Esophagus muscularis mucosa (tissue), 4 donors: ENCODE data around the gene ST13. TPM values are rescaled to one million over a fixed set of nuclear protein-coding genes. Genes with fewer than 3 reads are reported as not detected.

Experiments used
- DNase-seq: peaks from one replicate; pipeline ENCODE4 v3.0.0-alpha.2; 2017; ENCODE audit errors: extremely low spot score
- H3K27ac ChIP-seq, 4 donors: fragments of 200-600 bp; sonication (generic); replicated peaks in 1 of 4; 1 replicate in 3 of 4; 2 replicates in 1 of 4; pipeline ENCODE4 v1.5.1; 2016 to 2019; ENCODE audit warnings: mild to moderate bottlenecking in 1 of 4
- H3K27me3 ChIP-seq, 4 donors: fragments of 200-600 bp; sonication (generic); one replicate each; pipeline versions ENCODE4 v1.5.1 to v1.6.0; 2016 to 2019
- H3K36me3 ChIP-seq, 4 donors: fragments of 200-600 bp; sonication (generic); one replicate each; pipeline ENCODE4 v1.5.1; 2016 to 2019
- H3K4me1 ChIP-seq, 4 donors: fragments of 200-600 bp; sonication (generic); one replicate each; pipeline ENCODE4 v1.5.1; 2016 to 2019
- H3K4me3 ChIP-seq, 4 donors: fragments of 200-600 bp; sonication (generic); 1 replicate in 2 of 4; 2 replicates in 2 of 4; pipeline ENCODE4 v1.5.1; 2016 to 2019; ENCODE audit warnings: mild to moderate bottlenecking in 4 of 4, moderate library complexity in 1 of 4
- H3K9me3 ChIP-seq, 4 donors: fragments of 200-600 bp; sonication (generic); 1 replicate in 3 of 4; 2 replicates in 1 of 4; pipeline ENCODE4 v1.5.1; 2016 to 2019
- CTCF ChIP-seq, 3 experiments: fragments of 200-600 bp in 2 of 3; fragments of 450-650 bp in 1 of 3; sonication (generic) in 2 of 3; IDR thresholded peaks; one replicate each; pipeline ENCODE4 v1.5.1; 2017 to 2019; ENCODE audit warnings: antibody characterized with exemption in 3 of 3, mild to moderate bottlenecking in 2 of 3, moderate library complexity in 1 of 3
- EP300 ChIP-seq: sonication (generic); formaldehyde crosslinking; IDR thresholded peaks from one replicate; pipeline ENCODE4 v1.6.1; 2017; ENCODE audit warnings: antibody characterized with exemption
- POLR2A ChIP-seq: fragments of 450-650 bp; IDR thresholded peaks from one replicate; pipeline ENCODE4 v1.6.1; 2017; ENCODE audit warnings: antibody characterized with exemption, moderate library complexity, mild to moderate bottlenecking, low read depth
- POLR2AphosphoS5 ChIP-seq, 2 donors: sonication (generic); formaldehyde crosslinking; IDR thresholded peaks; one replicate each; pipeline ENCODE4 v1.6.1; 2017; ENCODE audit warnings: antibody characterized with exemption in 2 of 2
- WGBS: methylation state at CpG from one replicate; pipeline ENCODE4 v1.1.5; 2018; 5-methylcytosine and 5-hydroxymethylcytosine counted together
- intact Hi-C: fragments of 100-400 bp; cut with DNase I; formaldehyde crosslinking; loops from one replicate; pipeline ENCODE4 v1.15.1; 2023
- total RNA-seq, 4 donors: library from RNA; depleted of rRNA; stranded (reverse); fragments of >200 nt; gene quantifications; one replicate each; pipeline versions ENCODE4 v1.1.0 to v1.2.1, GENCODE V29; 2016

ST13 gene
- total RNA-seq, 4 donors from 2014 or later, result 169 to 193 (median 189) TPM

- DNase-seq, result no peak
- TF ChIP-seq POLR2A (no peak), POLR2AphosphoS5 (IDR thresholded peaks at IDR 0.05) (no peak), CTCF (IDR thresholded peaks at IDR 0.05) (no peak), EP300 (no peak)
- Histone ChIP-seq H3K27ac (no peak within 1 kb of the TSS), H3K27me3 (no peaks in the 10 kb centered on the region), H3K4me3 (no peak within 1 kb of the TSS), H3K4me1 (peaks cover 10 to 19% (median 15%) of the 10 kb centered on the region in 4 donors), H3K9me3 (no peaks in the 10 kb centered on the region), H3K36me3 (peaks cover 0 to 19% (median 5%) of the 10 kb centered on the region in 4 donors)
- intact Hi-C loops, result no loop called here
- WGBS, result 97% methylated on average over 3 of the region's 3 CpGs
Observed at GRCh38 chr22:40862013-40862412, 5.6 kb upstream of the ST13 start, which contains the start of gene DNAJB7. Gene DNAJB7, minus strand, starts transcription at chr22:40862113. Its CDS starts 119 bp downstream, at chr22:40861994.

- H3K4me3 ChIP-seq, result peak overlapping the region; percentile 61 to 94 (median 92)
- no peak for DNase-seq
- H3K27me3 ChIP-seq, result no peaks in the 10 kb centered on the region
- peaks cover 41 to 53% (median 47%) of the 10 kb centered on the region in 4 donors for H3K4me1 ChIP-seq
- H3K27ac ChIP-seq, result peak overlapping the region; percentile 89 to 99 (median 97)
- intact Hi-C loops, result loop anchor here (5.0 kb wide), 2 partner anchors 40 to 580 kb away; partner anchors contain the start of gene SLC25A17
- peaks cover 0 to 19% (median 5%) of the 10 kb centered on the region in 4 donors for H3K36me3 ChIP-seq
- TF ChIP-seq CTCF (IDR thresholded peaks at IDR 0.05) (no peak), EP300 (no peak), POLR2AphosphoS5 (IDR thresholded peaks at IDR 0.05) (no peak), POLR2A (no peak)
- 9% methylated on average over 17 of the region's 18 CpGs for WGBS
- no peaks in the 10 kb centered on the region for H3K9me3 ChIP-seq
Observed at GRCh38 chr22:40857309-40857855, 943 bp upstream of the ST13 start.

GRCh38 chr22:40855979-40856512 lies 393 bp downstream of the ST13 start:
- Histone ChIP-seq H3K27ac (peak overlapping the region; percentile 89 to 99 (median 97)), H3K4me3 (peak overlapping the region; percentile 61 to 94 (median 92)), H3K36me3 (peaks cover 0 to 5% (median 0%) of the 10 kb centered on the region in 4 donors), H3K4me1 (peaks cover 52 to 64% (median 59%) of the 10 kb centered on the region in 4 donors), H3K27me3 (no peaks in the 10 kb centered on the region), H3K9me3 (no peaks in the 10 kb centered on the region)
- TF ChIP-seq EP300 (no peak), POLR2A (no peak), POLR2AphosphoS5 (IDR thresholded peaks at IDR 0.05) (no peak), CTCF (IDR thresholded peaks at IDR 0.05) (no peak)
- intact Hi-C loops, result loop anchor here (5.0 kb wide), 2 partner anchors 39 to 579 kb away; partner anchors contain the start of gene SLC25A17
- WGBS, result 1% methylated on average over 12 of the region's 29 CpGs
- DNase-seq, result no peak

GRCh38 chr22:40855071-40855978 lies 1.1 kb downstream of the ST13 start:
- TF ChIP-seq POLR2A (no peak), CTCF (IDR thresholded peaks at IDR 0.05) (no peak), EP300 (no peak), POLR2AphosphoS5 (IDR thresholded peaks at IDR 0.05) (no peak)
- 35% methylated on average over 20 of the region's 20 CpGs for WGBS
- H3K27ac ChIP-seq, result peak overlapping the region; percentile 89 to 99 (median 97)
- H3K27me3 ChIP-seq, result no peaks in the 10 kb centered on the region
- H3K4me1 ChIP-seq, result peaks cover 52 to 67% (median 65%) of the 10 kb centered on the region in 4 donors
- H3K36me3 ChIP-seq, result peaks cover 0 to 5% (median 2%) of the 10 kb centered on the region in 4 donors
- H3K4me3 ChIP-seq, result peak overlapping the region; percentile 61 to 94 (median 92)
- DNase-seq, result no peak
- intact Hi-C loops, result loop anchor here (5.0 kb wide), 2 partner anchors 38 to 578 kb away; partner anchors contain the start of gene SLC25A17
- H3K9me3 ChIP-seq, result no peaks in the 10 kb centered on the region
